Right renal cortex interstitium (tissue), 3 donors: Measurements from ENCODE around the gene GPR183. TPM values are rescaled to one million over a fixed set of nuclear protein-coding genes. Genes with fewer than 3 reads are reported as not detected.

ENCODE experiments used
- DNase-seq, 3 donors: peaks; one replicate each; pipeline ENCODE4 v3.0.0-alpha.2; 2013; ENCODE audit warnings: low read depth in 3 of 3, low spot score in 2 of 3
- polyA plus RNA-seq, 3 donors: library from polyadenylated mRNA; unstranded; fragments of 120-200 nt; gene quantifications; one replicate each; pipeline ENCODE4 v1.2.1, GENCODE V29; 2013; ENCODE audit not compliant: insufficient read length in 3 of 3

The GPR183 gene
- polyA plus RNA-seq, 3 donors = 2.2 to 4.3 (median 2.6) TPM

- DNase-seq = no peak
These were observed 6.7 kb upstream of the GPR183 start for GRCh38 chr13:99313941-99314340.

DNA sequence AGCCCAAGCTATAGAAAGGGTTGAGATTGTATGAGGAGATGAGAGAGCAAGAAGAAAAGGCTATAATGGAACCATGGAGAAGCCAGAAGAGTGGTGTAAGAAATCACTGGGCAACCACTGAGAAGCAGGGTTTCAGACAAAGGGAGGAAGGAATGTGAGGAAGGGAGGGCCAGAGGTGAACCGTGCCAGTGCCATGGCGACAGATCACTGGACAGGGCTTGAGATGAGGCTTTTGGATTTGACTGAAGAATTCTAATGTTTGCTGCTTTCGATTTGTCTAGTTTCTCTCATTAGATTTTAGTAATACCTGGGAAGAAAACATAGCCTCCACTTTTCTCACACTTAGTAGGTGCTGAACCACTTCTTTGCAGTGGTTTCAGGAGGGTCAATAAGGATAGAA, 6.3 kb upstream of the GPR183 start:
- no peak for DNase-seq

DNA sequence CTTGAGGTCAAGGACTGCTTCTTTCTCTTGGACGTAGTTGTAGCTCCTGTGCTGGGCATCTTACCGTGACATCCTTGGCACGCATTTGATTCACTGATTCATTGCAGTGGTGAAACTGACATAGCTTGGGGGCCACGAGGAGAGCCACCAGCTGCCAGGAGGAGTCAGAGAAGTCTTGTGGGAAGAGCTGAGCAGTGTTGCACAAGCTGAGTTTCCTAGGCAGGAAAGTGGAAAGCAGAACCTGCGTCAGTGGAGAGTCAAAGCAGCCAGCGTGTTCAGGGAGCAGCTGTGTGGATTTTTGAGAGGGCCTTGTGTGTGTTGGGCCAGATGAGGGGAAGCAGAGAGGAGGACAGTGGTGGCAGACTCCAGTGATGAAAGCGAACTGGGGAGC, 5.3 kb upstream of the GPR183 start:
- no peak for DNase-seq

GRCh38 chr13:99311748-99312492, 4.7 kb upstream of the GPR183 start:
- DNase-seq = no peak

- no peak for DNase-seq
These were observed 3.9 kb upstream of the GPR183 start for GRCh38 chr13:99311137-99311536.

GRCh38 chr13:99310382-99311031, 3.3 kb upstream of the GPR183 start:
- no peak for DNase-seq

DNA sequence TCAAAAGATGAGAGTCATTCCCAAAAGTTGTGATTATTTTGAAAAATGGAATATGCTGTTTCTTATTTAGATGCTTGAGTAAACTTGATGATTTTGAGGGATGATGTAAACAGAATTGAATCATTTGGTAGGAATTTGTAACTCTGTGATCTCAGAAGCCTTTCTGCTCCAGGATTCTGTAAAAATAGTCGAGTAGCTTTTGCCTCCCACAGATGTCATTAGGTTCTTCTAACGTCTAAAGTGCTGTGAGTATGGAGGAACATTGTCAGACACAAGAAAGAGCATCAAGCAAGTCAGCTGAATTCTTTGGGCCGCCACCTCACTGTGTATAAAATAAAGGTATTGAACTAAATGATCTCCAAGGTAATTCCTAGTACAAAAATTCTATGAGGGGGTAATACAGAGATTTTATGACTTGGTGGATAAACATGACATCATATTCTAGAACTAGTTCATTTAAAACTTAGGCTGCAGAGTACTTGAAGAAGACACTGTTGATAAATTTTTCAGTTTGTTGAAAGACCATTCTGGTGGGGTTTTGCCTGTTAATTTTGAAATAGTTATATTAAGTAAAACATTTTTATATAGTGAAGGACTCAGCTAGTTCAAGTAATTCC, 1.4 kb upstream of the GPR183 start:
- no peak for DNase-seq

DNA sequence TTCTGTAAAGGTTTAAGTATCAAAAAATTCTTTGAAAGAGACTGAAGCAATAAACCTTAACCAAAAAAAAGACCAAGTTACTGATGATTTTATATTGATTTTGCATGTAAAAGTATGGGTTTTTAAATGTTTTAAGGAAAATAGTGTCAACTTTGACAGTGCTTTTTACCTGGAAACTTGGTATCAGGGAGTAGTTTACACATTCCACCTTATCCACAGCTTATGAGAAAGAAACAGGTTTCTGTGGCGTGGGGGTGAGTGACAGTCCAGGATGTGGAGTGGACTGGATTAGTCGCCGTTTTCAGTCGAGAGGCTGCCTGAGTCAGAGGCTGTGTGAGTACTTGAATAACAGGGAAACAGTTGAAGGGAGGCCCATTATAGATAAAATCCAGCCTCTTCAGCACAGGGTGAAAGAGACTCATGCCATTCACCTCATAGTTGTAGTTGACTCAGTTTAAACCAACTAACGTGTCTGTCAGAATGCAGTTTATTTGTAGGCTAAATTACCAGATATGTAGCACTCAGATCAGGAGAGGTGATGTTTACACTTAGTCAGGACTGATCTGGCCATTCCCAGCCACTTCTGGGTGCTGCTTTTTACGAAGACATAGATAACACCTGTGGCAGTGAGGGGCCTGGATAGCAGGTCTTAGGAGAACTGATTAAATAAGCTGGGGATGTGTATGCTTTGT, 595 bp upstream of the GPR183 start:
- no peak for DNase-seq

- no peak for DNase-seq
These were observed 1.6 kb downstream of the GPR183 start for GRCh38 chr13:99305566-99305965.

- DNase-seq = no peak
These were observed 2.0 kb downstream of the GPR183 start for GRCh38 chr13:99305158-99305557.

DNA sequence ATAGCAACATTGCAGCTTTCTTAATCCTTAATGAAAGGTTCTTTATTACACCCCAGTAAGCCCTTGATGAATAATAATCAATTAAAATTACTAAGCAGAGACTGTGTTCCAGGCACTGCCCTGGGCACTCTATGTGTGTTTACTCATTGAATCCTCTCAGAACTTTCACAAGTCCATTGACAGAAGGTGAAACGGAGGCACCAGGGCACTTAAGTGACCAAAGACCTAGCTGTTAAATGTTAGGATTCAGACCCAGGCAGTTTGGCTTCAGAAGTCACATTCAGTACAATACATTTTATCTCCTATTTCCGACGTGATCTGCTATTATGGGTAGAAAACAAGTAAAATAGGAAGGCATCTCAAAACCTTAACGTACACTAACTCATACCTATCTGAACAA, 2.7 kb downstream of the GPR183 start:
- DNase-seq = no peak

GRCh38 chr13:99303863-99304521, 3.2 kb downstream of the GPR183 start:
- DNase-seq = no peak

DNA sequence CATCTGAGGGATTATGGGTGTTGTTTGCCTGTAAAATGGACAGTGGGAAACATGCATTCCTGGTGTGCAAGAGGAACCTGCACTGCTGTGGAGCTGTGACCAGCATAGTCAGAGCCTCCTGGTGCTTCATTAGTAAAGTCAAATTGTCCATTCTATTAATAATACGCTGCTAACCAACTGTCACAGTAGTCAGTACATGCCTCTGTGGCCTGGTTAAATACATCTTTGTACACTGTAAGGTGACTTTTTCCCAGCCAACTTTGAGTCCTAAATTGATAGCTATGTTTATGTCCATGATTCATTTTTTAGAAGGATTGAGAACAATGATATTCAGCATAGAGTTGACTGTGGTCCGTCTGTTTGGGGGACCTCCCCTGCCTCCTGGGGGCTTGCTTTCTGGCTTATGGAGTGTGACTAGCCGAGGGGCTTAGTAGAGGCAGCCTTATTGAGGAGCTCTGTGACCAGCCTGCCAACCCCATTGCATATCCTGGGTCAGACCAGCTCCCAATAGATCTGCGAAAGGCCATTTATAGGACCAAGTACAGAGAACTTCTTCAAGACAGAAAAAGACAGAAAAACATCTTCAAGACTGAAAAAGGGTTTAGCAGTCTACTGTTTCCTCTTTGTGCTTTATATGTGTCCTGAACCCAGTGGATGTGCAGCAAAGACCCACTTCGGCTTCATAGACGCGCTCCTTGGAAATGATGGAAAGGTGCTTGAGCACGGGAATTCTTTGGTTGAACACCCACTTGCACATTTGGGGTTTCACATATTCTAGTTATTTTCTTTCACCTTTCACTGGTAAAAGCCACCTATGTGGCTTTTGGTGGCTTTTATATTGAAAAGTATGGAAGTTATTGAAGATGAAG, 4.3 kb downstream of the GPR183 start:
- DNase-seq = no peak

- DNase-seq = no peak
These were observed 5.1 kb downstream of the GPR183 start for GRCh38 chr13:99301913-99302636.

DNA sequence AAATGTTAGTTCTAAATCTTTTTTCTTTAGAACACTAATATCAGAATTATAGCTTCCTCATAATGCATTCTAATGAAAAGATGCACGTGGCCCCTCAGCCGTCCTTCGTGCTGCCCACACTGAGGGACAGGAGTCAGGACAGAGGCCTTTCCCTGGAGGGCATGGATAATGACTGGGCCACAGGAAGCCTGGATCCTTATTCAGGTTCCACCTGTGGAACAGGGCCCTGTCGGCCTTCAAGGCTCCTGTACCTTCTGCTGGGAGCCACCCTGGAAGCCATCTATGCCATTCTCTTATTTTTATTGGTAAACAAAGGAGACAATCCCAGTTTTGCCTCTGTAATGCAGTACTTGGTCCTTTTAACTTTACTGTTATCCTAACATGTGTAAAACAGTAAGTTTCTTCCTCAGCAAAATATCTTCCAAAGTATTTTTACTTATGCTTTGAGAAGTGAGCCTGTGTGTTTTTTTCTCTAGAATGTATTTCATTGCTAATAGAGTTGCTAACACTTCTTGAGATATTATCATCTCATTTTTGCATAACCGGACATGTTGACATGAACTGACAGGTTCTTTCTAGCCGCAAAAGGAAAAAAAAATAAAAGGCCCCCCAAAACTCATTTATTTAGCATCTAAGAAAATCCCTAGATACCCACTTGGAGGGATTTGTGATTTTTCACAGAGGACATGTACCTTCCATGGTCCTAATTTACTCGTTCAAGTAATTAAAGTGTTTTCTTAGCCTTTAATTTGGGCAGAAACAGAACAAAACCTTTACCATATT, 6.0 kb downstream of the GPR183 start:
- DNase-seq = no peak

DNA sequence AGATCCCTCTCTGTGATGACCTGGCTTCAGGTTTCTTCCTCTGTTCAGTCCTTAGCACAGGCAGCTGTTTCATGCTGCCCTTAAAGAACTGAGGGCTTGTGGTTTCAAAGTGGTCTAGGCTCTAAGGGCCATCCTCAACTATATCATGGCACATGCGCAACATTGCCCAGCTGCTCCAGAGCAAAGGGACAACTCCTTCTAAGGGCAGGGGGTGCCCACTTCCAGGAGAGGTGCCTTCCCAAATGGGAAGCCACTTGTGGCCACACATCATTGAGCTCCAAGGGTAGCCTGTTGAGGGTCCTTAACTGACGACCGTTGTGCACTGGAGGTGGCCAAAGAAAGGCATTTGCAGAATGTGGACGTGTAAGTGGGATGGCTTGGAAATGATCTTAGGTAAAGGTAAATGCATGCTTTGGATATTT, 7.3 kb downstream of the GPR183 start:
- no peak for DNase-seq

GRCh38 chr13:99299256-99299919, 7.8 kb downstream of the GPR183 start:
- DNase-seq = no peak

GRCh38 chr13:99298056-99298455, 9.1 kb downstream of the GPR183 start:
- no peak for DNase-seq
